HepG2 (cell line): Measurements from ENCODE around the gene RARA. TPM values are rescaled to one million over a fixed set of nuclear protein-coding genes. Genes with fewer than 3 reads are reported as not detected.

Experiments
- ARID2 ChIP-seq: sonication (generic); formaldehyde crosslinking; IDR thresholded peaks from 2 replicates; pipeline ENCODE4 v1.8.1; 2022; ENCODE audit warnings: mild to moderate bottlenecking, missing genetic modification reagents, borderline replicate concordance
- ATF7-NPFF ChIP-seq: sonication (generic); formaldehyde crosslinking; IDR thresholded peaks from 2 replicates; pipeline ENCODE4 v1.8.1; 2023; ENCODE audit warnings: mild to moderate bottlenecking, low read depth, missing genetic modification reagents, moderate library complexity
- CHD2 ChIP-seq: IDR thresholded peaks from 2 replicates; pipeline ENCODE4 v1.6.1; 2011; ENCODE audit warnings: low read depth, low read length, improper control_type of control experiment
- CREBL2 ChIP-seq: sonication (generic); formaldehyde crosslinking; IDR thresholded peaks from 2 replicates; pipeline ENCODE4 v1.8.1; 2023; ENCODE audit warnings: missing genetic modification reagents, mild to moderate bottlenecking, borderline replicate concordance
- MEIS2 ChIP-seq: sonication (generic); formaldehyde crosslinking; IDR thresholded peaks from 2 replicates; pipeline ENCODE4 v1.9.0; 2021; ENCODE audit warnings: mild to moderate bottlenecking, missing genetic modification reagents
- NCOA2 ChIP-seq: sonication (generic); formaldehyde crosslinking; IDR thresholded peaks from 2 replicates; pipeline ENCODE4 v1.8.0; 2022; ENCODE audit warnings: inconsistent platforms
- SMAD3 ChIP-seq: sonication (generic); formaldehyde crosslinking; IDR thresholded peaks from 2 replicates; pipeline ENCODE4 v1.4.0; 2020; ENCODE audit warnings: missing genetic modification reagents
- SNAPC4 ChIP-seq: sonication (generic); formaldehyde crosslinking; IDR thresholded peaks from 2 replicates; pipeline ENCODE4 v1.4.0; 2020; ENCODE audit warnings: mild to moderate bottlenecking, missing genetic modification reagents
- ZBTB43 ChIP-seq: sonication (generic); formaldehyde crosslinking; conservative IDR thresholded peaks from 2 replicates; pipeline ENCODE4 v1.4.0; 2020; ENCODE audit warnings: missing genetic modification reagents
- ZBTB8A ChIP-seq: sonication (generic); formaldehyde crosslinking; IDR thresholded peaks from 2 replicates; pipeline ENCODE4 v1.4.0; 2020; ENCODE audit warnings: mild to moderate bottlenecking, low read depth, missing genetic modification reagents, borderline replicate concordance
- ZNF264 ChIP-seq: sonication (generic); formaldehyde crosslinking; IDR thresholded peaks from 2 replicates; pipeline ENCODE4 v1.4.0; 2020; ENCODE audit warnings: missing genetic modification reagents
- ZNF7 ChIP-seq: IDR thresholded peaks from 2 replicates; pipeline ENCODE4 v1.6.1; 2016; ENCODE audit warnings: missing biosample characterization, missing genetic modification reagents
- ZNF768 ChIP-seq: sonication (generic); formaldehyde crosslinking; IDR thresholded peaks from 2 replicates; pipeline ENCODE4 v1.4.0; 2020; ENCODE audit warnings: missing genetic modification reagents
- polyA plus RNA-seq, 8 experiments: library from polyadenylated mRNA; depleted of rRNA in 3 of 8; stranded (reverse) in 7 of 8; unstranded in 1 of 8; fragments of >200 nt; fragmentation: Illumina TruSeq in 4 of 8; extraction: Trizol in 4 of 8; gene quantifications; 2 replicates each; pipeline versions ENCODE4 v1.2.1 to v1.2.3, GENCODE V29; 2011 to 2016; ENCODE audit warnings: low read depth in 4 of 8, missing spikeins in 1 of 8, mixed read lengths in 1 of 8; ENCODE audit not compliant: insufficient read depth in 1 of 8
- total RNA-seq, 5 experiments: library from RNA; depleted of rRNA; stranded (reverse); fragments of >200 nt; fragmentation: Illumina TruSeq; extraction: Trizol; gene quantifications; 2 replicates each; pipeline ENCODE4 v1.2.3, GENCODE V29; 2016; ENCODE audit warnings: low read depth in 1 of 5
- TF ChIP-seq, protein P1 (sequence below): sonication (generic); formaldehyde crosslinking; IDR thresholded peaks from 2 replicates; pipeline ENCODE4 v1.4.0; 2020; ENCODE audit warnings: missing genetic modification reagents
- TF ChIP-seq, protein P2 (sequence below): sonication (generic); formaldehyde crosslinking; IDR thresholded peaks from 2 replicates; pipeline ENCODE4 v1.4.0; 2020; ENCODE audit warnings: missing genetic modification reagents

The RARA gene
- total and polyA plus RNA-seq, 2 of the 13 experiments (the other 11 are each of a cell fraction or from before 2014, with no cell fraction given): 6.4 to 8.6 TPM

- TF ChIP-seq CHD2: no peak
- TF ChIP-seq, protein P1, sequence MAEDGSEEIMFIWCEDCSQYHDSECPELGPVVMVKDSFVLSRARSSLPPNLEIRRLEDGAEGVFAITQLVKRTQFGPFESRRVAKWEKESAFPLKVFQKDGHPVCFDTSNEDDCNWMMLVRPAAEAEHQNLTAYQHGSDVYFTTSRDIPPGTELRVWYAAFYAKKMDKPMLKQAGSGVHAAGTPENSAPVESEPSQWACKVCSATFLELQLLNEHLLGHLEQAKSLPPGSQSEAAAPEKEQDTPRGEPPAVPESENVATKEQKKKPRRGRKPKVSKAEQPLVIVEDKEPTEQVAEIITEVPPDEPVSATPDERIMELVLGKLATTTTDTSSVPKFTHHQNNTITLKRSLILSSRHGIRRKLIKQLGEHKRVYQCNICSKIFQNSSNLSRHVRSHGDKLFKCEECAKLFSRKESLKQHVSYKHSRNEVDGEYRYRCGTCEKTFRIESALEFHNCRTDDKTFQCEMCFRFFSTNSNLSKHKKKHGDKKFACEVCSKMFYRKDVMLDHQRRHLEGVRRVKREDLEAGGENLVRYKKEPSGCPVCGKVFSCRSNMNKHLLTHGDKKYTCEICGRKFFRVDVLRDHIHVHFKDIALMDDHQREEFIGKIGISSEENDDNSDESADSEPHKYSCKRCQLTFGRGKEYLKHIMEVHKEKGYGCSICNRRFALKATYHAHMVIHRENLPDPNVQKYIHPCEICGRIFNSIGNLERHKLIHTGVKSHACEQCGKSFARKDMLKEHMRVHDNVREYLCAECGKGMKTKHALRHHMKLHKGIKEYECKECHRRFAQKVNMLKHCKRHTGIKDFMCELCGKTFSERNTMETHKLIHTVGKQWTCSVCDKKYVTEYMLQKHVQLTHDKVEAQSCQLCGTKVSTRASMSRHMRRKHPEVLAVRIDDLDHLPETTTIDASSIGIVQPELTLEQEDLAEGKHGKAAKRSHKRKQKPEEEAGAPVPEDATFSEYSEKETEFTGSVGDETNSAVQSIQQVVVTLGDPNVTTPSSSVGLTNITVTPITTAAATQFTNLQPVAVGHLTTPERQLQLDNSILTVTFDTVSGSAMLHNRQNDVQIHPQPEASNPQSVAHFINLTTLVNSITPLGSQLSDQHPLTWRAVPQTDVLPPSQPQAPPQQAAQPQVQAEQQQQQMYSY (CRISPR knock-in tag): no peak
- TF ChIP-seq ZNF7 (CRISPR knock-in tag): no peak
- TF ChIP-seq ZNF264: no peak
- peak; percentile 6; the same call in 1 of the 2 replicates for TF ChIP-seq ZNF768 (CRISPR knock-in tag)
- TF ChIP-seq SMAD3: peak; percentile 85
- TF ChIP-seq, protein P2, sequence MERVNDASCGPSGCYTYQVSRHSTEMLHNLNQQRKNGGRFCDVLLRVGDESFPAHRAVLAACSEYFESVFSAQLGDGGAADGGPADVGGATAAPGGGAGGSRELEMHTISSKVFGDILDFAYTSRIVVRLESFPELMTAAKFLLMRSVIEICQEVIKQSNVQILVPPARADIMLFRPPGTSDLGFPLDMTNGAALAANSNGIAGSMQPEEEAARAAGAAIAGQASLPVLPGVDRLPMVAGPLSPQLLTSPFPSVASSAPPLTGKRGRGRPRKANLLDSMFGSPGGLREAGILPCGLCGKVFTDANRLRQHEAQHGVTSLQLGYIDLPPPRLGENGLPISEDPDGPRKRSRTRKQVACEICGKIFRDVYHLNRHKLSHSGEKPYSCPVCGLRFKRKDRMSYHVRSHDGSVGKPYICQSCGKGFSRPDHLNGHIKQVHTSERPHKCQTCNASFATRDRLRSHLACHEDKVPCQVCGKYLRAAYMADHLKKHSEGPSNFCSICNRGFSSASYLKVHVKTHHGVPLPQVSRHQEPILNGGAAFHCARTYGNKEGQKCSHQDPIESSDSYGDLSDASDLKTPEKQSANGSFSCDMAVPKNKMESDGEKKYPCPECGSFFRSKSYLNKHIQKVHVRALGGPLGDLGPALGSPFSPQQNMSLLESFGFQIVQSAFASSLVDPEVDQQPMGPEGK: peak; percentile 96
- TF ChIP-seq ARID2 (CRISPR knock-in tag): 0 out of 2 replicates have a peak, but pooled peaks have one; percentile 21
- TF ChIP-seq SNAPC4 (CRISPR knock-in tag): no peak
- no peak for TF ChIP-seq CREBL2 (CRISPR knock-in tag)
- TF ChIP-seq ZBTB43: no peak
- peak; percentile 59; the same call in 1 of the 2 replicates for TF ChIP-seq MEIS2 (CRISPR knock-in tag)
- TF ChIP-seq NCOA2: peak; percentile 91
- TF ChIP-seq ZBTB8A (CRISPR knock-in tag): no peak
- no peak for TF ChIP-seq ATF7-NPFF
These were observed 43.9 kb downstream of the RARA start (continued) for GRCh38 chr17:40352779-40353394.
